Activated naive CD8-positive, alpha-beta T cell treated with anti-CD3 and anti-CD28 coated beads, Interleukin-2, amount 10 ng/mL, durations not matched to agents 7 days and 5 days (primary cell): ENCODE data around the gene DDX25. TPM values are rescaled to one million over a fixed set of nuclear protein-coding genes. Genes with fewer than 3 reads are reported as not detected.

ENCODE experiments used
- ATAC-seq: fragments of 150-1000 bp; cut with Tn5 transposase; one replicate; pipeline ENCODE4 v1.10.0; 2021; ENCODE audit warnings: low read depth, moderate library complexity
- POLR2A ChIA-PET: fragments of 350-600 bp; sonication (Branson Sonifier 250); formaldehyde crosslinking; loops from one replicate; lab custom pipeline; 2021; ENCODE audit warnings: antibody characterized with exemption; lab: Charles Lee
- DNase-seq: peaks from one replicate; pipeline ENCODE4 v3.0.0; 2021
- H3K27ac Mint-ChIP-seq: one replicate; pipeline ENCODE4 v1.8.0; 2022; ENCODE audit warnings: mild to moderate bottlenecking, mixed read lengths
- H3K27me3 Mint-ChIP-seq: one replicate; pipeline ENCODE4 v1.8.0; 2022; ENCODE audit warnings: mild to moderate bottlenecking, moderate library complexity, mixed read lengths
- H3K36me3 Mint-ChIP-seq: one replicate; pipeline ENCODE4 v1.8.0; 2021; ENCODE audit warnings: mild to moderate bottlenecking, mixed read lengths
- H3K4me1 Mint-ChIP-seq: one replicate; pipeline ENCODE4 v1.8.0; 2021; ENCODE audit warnings: mixed read lengths
- H3K4me3 Mint-ChIP-seq: one replicate; pipeline ENCODE4 v1.8.0; 2022; ENCODE audit warnings: mild to moderate bottlenecking, moderate library complexity, mixed read lengths
- H3K9me3 Mint-ChIP-seq: one replicate; pipeline ENCODE4 v1.8.0; 2021; ENCODE audit warnings: mixed read lengths
- total RNA-seq, 2 experiments: library from RNA; stranded (reverse); gene quantifications; one replicate each; pipeline ENCODE4 v1.2.3, GENCODE V29; 2021

The DDX25 gene
- total RNA-seq, 2 experiments from 2014 or later = not detected

- H3K27me3 Mint-ChIP-seq = peaks cover 14% of the 10 kb centered on the region
- H3K4me3 Mint-ChIP-seq = no peak overlapping the region
- ATAC-seq (no peak), DNase-seq (no peak)
- H3K9me3 Mint-ChIP-seq = no peaks in the 10 kb centered on the region
- H3K36me3 Mint-ChIP-seq = no peaks in the 10 kb centered on the region
- POLR2A ChIA-PET = no interaction called here
- no peak overlapping the region for H3K27ac Mint-ChIP-seq
- no peaks in the 10 kb centered on the region for H3K4me1 Mint-ChIP-seq
Observed at GRCh38 chr11:125918140-125918840, 14.0 kb downstream of the DDX25 start.

GRCh38 chr11:125921042-125921441 lies 16.7 kb downstream of the DDX25 start:
- Mint-ChIP-seq H3K4me3 (no peak overlapping the region), H3K27me3 (peaks cover 19% of the 10 kb centered on the region), H3K4me1 (no peaks in the 10 kb centered on the region), H3K9me3 (no peaks in the 10 kb centered on the region), H3K36me3 (no peaks in the 10 kb centered on the region), H3K27ac (no peak overlapping the region)
- ATAC-seq (no peak), DNase-seq (no peak)
- POLR2A ChIA-PET = no interaction called here

- DNase-seq (no peak), ATAC-seq (no peak)
- Mint-ChIP-seq H3K36me3 (no peaks in the 10 kb centered on the region), H3K27ac (no peak overlapping the region), H3K27me3 (peaks cover 14% of the 10 kb centered on the region), H3K4me1 (no peaks in the 10 kb centered on the region), H3K4me3 (no peak overlapping the region), H3K9me3 (no peaks in the 10 kb centered on the region)
- POLR2A ChIA-PET = no interaction called here
Observed at GRCh38 chr11:125922156-125922555, 17.8 kb downstream of the DDX25 start.

GRCh38 chr11:125923012-125923579 lies 18.8 kb downstream of the DDX25 start:
- Mint-ChIP-seq H3K9me3 (no peaks in the 10 kb centered on the region), H3K4me3 (no peak overlapping the region), H3K27ac (no peak overlapping the region), H3K36me3 (no peaks in the 10 kb centered on the region), H3K4me1 (no peaks in the 10 kb centered on the region), H3K27me3 (peaks cover 19% of the 10 kb centered on the region)
- DNase-seq = peak; percentile 45
- POLR2A ChIA-PET = no interaction called here
- peak; percentile 84 for ATAC-seq

DNA sequence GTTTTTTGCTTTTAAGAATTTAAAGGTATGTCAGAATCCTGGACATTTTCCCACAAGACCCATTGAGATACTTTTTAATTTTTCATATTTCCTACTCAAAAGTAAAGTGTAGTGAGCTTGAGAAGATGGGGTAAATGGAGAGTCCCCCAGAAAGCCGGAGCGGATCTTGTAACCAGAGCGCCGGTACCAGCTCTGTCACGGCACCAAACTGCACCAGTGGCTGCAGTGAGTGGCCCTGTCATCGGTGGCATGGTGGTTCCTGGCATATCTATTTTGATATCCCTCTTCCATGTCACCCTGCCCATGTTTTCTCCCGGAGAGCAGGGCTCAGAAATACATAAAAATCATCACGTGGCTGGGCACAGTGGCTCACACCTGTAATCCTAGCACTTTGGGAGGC lies 19.3 kb downstream of the DDX25 start:
- DNase-seq = no peak
- H3K36me3 Mint-ChIP-seq = no peaks in the 10 kb centered on the region
- ATAC-seq = no peak

DNA sequence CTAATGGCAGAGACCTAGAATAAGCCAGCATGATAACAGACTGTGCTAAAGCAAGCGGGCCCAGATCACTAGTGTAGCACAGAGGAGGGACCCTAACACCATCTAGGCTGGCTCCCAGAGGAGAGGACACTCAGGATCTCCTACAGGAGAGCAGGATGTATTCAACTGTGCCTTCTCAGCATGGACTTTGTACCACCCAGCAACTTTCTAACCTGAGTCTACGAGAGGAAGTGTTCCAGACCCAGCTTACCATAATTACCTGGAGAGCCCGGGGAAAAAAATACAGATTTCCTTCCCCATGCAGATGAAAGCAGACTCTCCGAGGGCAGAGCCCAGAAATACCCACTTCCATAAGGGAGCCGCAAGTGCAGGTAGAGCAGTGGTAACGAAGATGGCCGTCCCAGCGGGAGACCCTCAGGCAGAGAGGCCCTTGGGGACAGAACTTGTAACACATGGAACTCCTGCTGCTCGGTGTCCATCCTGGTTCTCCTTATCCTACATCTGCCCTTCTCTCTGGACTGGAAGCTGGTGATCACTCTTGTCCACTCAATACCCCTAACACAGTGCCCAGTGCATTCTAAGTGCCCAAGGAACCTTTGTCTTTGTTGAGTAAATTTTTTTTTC lies 20.2 kb downstream of the DDX25 start:
- H3K27ac Mint-ChIP-seq = no peak overlapping the region
- peaks cover 20% of the 10 kb centered on the region for H3K27me3 Mint-ChIP-seq
- POLR2A ChIA-PET = no interaction called here
- no peaks in the 10 kb centered on the region for H3K9me3 Mint-ChIP-seq
- H3K4me3 Mint-ChIP-seq = no peak overlapping the region
- ATAC-seq (no peak), DNase-seq (no peak)
- H3K36me3 Mint-ChIP-seq = no peaks in the 10 kb centered on the region
- no peaks in the 10 kb centered on the region for H3K4me1 Mint-ChIP-seq

More for the DNA sequence above, 19.3 kb downstream of the DDX25 start:
- Mint-ChIP-seq H3K4me1 (no peaks in the 10 kb centered on the region), H3K9me3 (no peaks in the 10 kb centered on the region), H3K4me3 (no peak overlapping the region), H3K27ac (no peak overlapping the region), H3K27me3 (peaks cover 17% of the 10 kb centered on the region)
- POLR2A ChIA-PET = no interaction called here

DNA sequence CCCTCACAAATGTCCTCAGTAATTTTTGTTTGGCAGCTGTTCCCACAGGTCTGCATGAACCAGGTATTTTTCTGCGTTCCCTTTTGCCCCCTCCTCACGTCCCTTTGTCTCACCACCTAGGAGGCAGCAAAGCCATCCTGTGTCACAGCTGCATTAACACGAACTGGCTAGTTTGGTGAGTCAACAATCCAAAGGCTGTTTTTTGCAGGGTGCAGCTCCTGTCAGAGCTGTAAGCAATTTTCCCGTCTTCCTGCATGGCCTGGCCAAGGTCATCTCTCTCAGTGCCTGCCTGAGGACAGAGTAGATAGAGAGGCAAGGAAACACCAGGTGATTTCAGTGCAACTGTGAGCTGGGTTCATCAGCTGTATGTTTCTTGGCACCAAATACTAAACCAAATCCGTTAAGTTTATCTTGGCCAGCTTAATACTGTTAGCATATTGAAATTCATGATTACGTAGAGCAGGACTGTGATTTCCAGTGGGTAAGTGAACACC lies 21.0 kb downstream of the DDX25 start:
- ATAC-seq (no peak), DNase-seq (no peak)
- Mint-ChIP-seq H3K4me3 (no peak overlapping the region), H3K36me3 (no peaks in the 10 kb centered on the region), H3K27me3 (peaks cover 25% of the 10 kb centered on the region), H3K9me3 (no peaks in the 10 kb centered on the region), H3K4me1 (no peaks in the 10 kb centered on the region), H3K27ac (no peak overlapping the region)
- POLR2A ChIA-PET = no interaction called here

DNA sequence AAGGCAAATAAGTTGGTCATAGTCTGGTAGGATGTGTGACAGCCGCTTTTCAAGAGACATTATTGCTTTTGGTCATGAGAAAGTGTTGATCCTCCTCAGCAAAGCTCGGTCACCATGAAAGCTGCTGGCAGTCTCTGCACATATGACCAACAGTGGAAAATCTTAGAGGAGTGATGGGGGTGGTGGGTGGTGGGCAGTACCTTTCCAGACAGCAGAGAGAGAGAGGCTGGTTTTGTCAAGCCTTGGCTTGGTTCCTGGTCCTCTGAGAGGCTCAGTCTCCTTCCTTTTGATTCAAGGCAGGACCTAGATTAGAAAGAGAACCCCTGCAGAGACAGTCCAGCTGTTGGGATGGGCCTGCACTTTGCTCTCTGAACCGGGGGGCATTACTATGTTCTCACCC lies 21.5 kb downstream of the DDX25 start:
- Mint-ChIP-seq H3K4me1 (no peaks in the 10 kb centered on the region), H3K27ac (no peak overlapping the region), H3K4me3 (no peak overlapping the region), H3K27me3 (peaks cover 23% of the 10 kb centered on the region), H3K9me3 (no peaks in the 10 kb centered on the region), H3K36me3 (no peaks in the 10 kb centered on the region)
- ATAC-seq = no peak
- no peak for DNase-seq
- POLR2A ChIA-PET = no interaction called here

- Mint-ChIP-seq H3K9me3 (no peaks in the 10 kb centered on the region), H3K4me3 (no peak overlapping the region), H3K4me1 (no peaks in the 10 kb centered on the region), H3K27me3 (peaks cover 30% of the 10 kb centered on the region), H3K36me3 (no peaks in the 10 kb centered on the region), H3K27ac (no peak overlapping the region)
- ATAC-seq = no peak
- POLR2A ChIA-PET = no interaction called here
- no peak for DNase-seq
Observed at GRCh38 chr11:125926682-125927081, 22.4 kb downstream of the DDX25 start.

DNA sequence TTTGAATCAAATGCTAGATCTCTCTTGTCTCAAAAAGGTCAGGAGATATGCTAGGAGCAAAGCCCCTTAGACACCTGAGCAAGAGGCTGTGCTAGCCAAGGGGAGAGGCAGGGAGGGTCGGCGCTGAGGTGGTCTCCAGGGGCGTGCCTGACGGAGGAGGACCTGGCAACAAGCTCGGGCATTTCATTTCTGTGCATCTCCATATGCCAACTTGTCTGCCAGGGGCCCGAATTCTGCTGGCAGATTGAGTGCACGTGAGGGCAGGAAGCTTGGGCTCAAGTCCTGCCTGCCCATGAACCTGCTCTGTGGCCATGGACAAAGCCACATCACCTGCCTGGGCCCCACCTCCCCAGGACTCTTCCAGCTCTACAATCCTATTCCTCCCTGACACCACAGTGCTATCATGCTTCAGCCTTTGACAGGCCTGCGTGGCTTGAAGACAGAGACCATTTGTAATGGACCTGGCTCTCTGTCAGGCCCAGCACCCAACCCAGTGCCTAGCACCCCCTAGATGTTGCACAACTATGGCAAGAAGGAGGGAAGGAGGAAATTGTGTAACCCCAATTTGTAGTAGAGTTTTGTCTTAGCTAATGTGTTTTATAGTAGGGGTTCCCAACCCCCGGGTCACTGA lies 25.3 kb downstream of the DDX25 start:
- no peak for ATAC-seq
- H3K36me3 Mint-ChIP-seq = no peaks in the 10 kb centered on the region
- DNase-seq = no peak
- H3K9me3 Mint-ChIP-seq = no peaks in the 10 kb centered on the region
- no peak overlapping the region for H3K27ac Mint-ChIP-seq
- H3K4me3 Mint-ChIP-seq = no peak overlapping the region
- POLR2A ChIA-PET = no interaction called here
- H3K4me1 Mint-ChIP-seq = peaks cover 11% of the 10 kb centered on the region
- peaks cover 41% of the 10 kb centered on the region for H3K27me3 Mint-ChIP-seq

DNA sequence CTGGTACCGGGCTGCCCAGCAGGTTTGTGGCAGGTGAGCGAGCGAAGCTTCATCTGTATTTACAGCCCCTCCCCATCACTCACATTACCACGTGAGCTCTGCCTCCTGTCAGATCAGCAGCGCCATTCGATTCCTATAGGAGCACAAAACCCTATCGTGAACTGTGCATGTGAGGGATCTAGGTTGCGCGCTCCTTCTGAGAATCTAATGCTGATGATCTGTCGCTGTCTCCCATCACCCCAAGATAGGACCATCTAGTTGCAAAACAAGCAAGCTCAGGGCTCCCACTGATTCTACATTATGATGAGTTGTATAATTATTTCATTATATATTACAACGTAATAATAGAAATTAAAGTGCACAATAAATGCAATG lies 25.8 kb downstream of the DDX25 start:
- H3K36me3 Mint-ChIP-seq = no peaks in the 10 kb centered on the region
- H3K27me3 Mint-ChIP-seq = peaks cover 41% of the 10 kb centered on the region
- H3K4me3 Mint-ChIP-seq = no peak overlapping the region
- ATAC-seq = no peak
- no peaks in the 10 kb centered on the region for H3K9me3 Mint-ChIP-seq
- no peak for DNase-seq
- H3K4me1 Mint-ChIP-seq = peaks cover 11% of the 10 kb centered on the region
- no peak overlapping the region for H3K27ac Mint-ChIP-seq
- POLR2A ChIA-PET = no interaction called here

- Mint-ChIP-seq H3K27ac (no peak overlapping the region), H3K4me3 (no peak overlapping the region), H3K4me1 (peaks cover 11% of the 10 kb centered on the region), H3K27me3 (peaks cover 36% of the 10 kb centered on the region), H3K9me3 (no peaks in the 10 kb centered on the region), H3K36me3 (no peaks in the 10 kb centered on the region)
- POLR2A ChIA-PET = no interaction called here
- ATAC-seq (no peak), DNase-seq (no peak)
Observed at GRCh38 chr11:125931116-125931515, 26.8 kb downstream of the DDX25 start.

GRCh38 chr11:125931668-125932067 lies 27.4 kb downstream of the DDX25 start:
- Mint-ChIP-seq H3K27ac (no peak overlapping the region), H3K4me1 (peaks cover 11% of the 10 kb centered on the region), H3K27me3 (peaks cover 36% of the 10 kb centered on the region), H3K4me3 (no peak overlapping the region), H3K36me3 (no peaks in the 10 kb centered on the region), H3K9me3 (no peaks in the 10 kb centered on the region)
- DNase-seq (no peak), ATAC-seq (no peak)
- POLR2A ChIA-PET = no interaction called here
